Activated CD8-positive, alpha-beta memory T cell treated with anti-CD3 and anti-CD28 coated beads for 36 hours (primary cell): ENCODE results near the gene ROCK2. TPM values are rescaled to one million over a fixed set of nuclear protein-coding genes. Genes with fewer than 3 reads are reported as not detected.

Experiments
- CTCF ChIA-PET: fragments of 350-600 bp; sonication (Branson Sonifier 250); formaldehyde crosslinking; loops from one replicate; lab custom pipeline; 2021; ENCODE audit warnings: antibody characterized with exemption; lab: Charles Lee
- POLR2A ChIA-PET: fragments of 350-600 bp; sonication (Branson Sonifier 250); formaldehyde crosslinking; loops from one replicate; lab custom pipeline; 2021; ENCODE audit warnings: antibody characterized with exemption; lab: Charles Lee
- total RNA-seq, 2 experiments: library from RNA; stranded (reverse); gene quantifications; one replicate each; pipeline ENCODE4 v1.2.3, GENCODE V29; 2021

ROCK2 gene
- total RNA-seq, 2 experiments from 2014 or later, result 20.7 to 20.8 TPM

GRCh38 chr2:11220445-11220844, 124.0 kb downstream of the ROCK2 start:
- POLR2A ChIA-PET, result no interaction called here
- CTCF ChIA-PET, result no interaction called here

GRCh38 chr2:11215407-11215806, 129.0 kb downstream of the ROCK2 start:
- POLR2A ChIA-PET, result no interaction called here
- CTCF ChIA-PET, result no interaction called here

GRCh38 chr2:11214770-11215169, 129.7 kb downstream of the ROCK2 start:
- ChIA-PET CTCF (no interaction called here), POLR2A (no interaction called here)

GRCh38 chr2:11213975-11214374, 130.5 kb downstream of the ROCK2 start:
- POLR2A ChIA-PET, result no interaction called here
- CTCF ChIA-PET, result no interaction called here

- CTCF ChIA-PET, result no interaction called here
Measured at GRCh38 chr2:11213090-11213638, 131.3 kb downstream of the ROCK2 start.

GRCh38 chr2:11212645-11213044, 131.8 kb downstream of the ROCK2 start:
- ChIA-PET POLR2A (no interaction called here), CTCF (no interaction called here)

More at GRCh38 chr2:11213090-11213638, 131.3 kb downstream of the ROCK2 start:
- POLR2A ChIA-PET, result no interaction called here

- ChIA-PET CTCF (no interaction called here), POLR2A (no interaction called here)
Measured at GRCh38 chr2:11208083-11208482, 136.4 kb downstream of the ROCK2 start.

- ChIA-PET CTCF (no interaction called here), POLR2A (no interaction called here)
Measured at GRCh38 chr2:11203480-11203879, 141.0 kb downstream of the ROCK2 start.

GRCh38 chr2:11201969-11202368, 142.5 kb downstream of the ROCK2 start:
- ChIA-PET POLR2A (no interaction called here), CTCF (no interaction called here)

GRCh38 chr2:11200651-11201050, 143.8 kb downstream of the ROCK2 start:
- ChIA-PET CTCF (no interaction called here), POLR2A (no interaction called here)

GRCh38 chr2:11196246-11196645, 148.2 kb downstream of the ROCK2 start:
- ChIA-PET POLR2A (no interaction called here), CTCF (no interaction called here)

GRCh38 chr2:11187731-11188130, 156.7 kb downstream of the ROCK2 start:
- CTCF ChIA-PET, result interaction anchor here (1.0 kb wide), 1 partner anchor 10 kb away, joined by 5 read pairs; no protein-coding TSS in a partner anchor
- POLR2A ChIA-PET, result no interaction called here

GRCh38 chr2:11187083-11187619, 157.3 kb downstream of the ROCK2 start:
- ChIA-PET CTCF (interaction anchor here (1.0 kb wide), 1 partner anchor 10 kb away, joined by 5 read pairs; no protein-coding TSS in a partner anchor), POLR2A (no interaction called here)

GRCh38 chr2:11186145-11186544, 158.3 kb downstream of the ROCK2 start:
- ChIA-PET POLR2A (no interaction called here), CTCF (no interaction called here)

GRCh38 chr2:11182951-11183350, 161.5 kb downstream of the ROCK2 start:
- CTCF ChIA-PET, result no interaction called here

GRCh38 chr2:11180653-11181052, 163.8 kb downstream of the ROCK2 start:
- CTCF ChIA-PET, result no interaction called here
- POLR2A ChIA-PET, result no interaction called here

More at GRCh38 chr2:11182951-11183350, 161.5 kb downstream of the ROCK2 start:
- POLR2A ChIA-PET, result no interaction called here

GRCh38 chr2:11179899-11180298, 164.5 kb downstream of the ROCK2 start:
- ChIA-PET POLR2A (no interaction called here), CTCF (no interaction called here)

- ChIA-PET POLR2A (no interaction called here), CTCF (no interaction called here)
Measured at GRCh38 chr2:11179196-11179595, 165.2 kb downstream of the ROCK2 start.

- CTCF ChIA-PET, result interaction anchor here (0.7 kb wide), 2 partner anchors 9 to 45 kb away, joined by 3 to 5 read pairs; a partner anchor contains a TSS
- POLR2A ChIA-PET, result no interaction called here
Measured at GRCh38 chr2:11177871-11178690, 166.4 kb downstream of the ROCK2 start.

- ChIA-PET POLR2A (no interaction called here), CTCF (no interaction called here)
Measured at GRCh38 chr2:11175293-11175795, 169.1 kb downstream of the ROCK2 start.
